Fibroblast of pulmonary artery (primary cell): ENCODE measurements around the gene FHL1.

Experiments
- DNase-seq: peaks from one replicate; pipeline ENCODE4 v3.0.0-alpha.2; 2010; ENCODE audit warnings: low read depth
- H3K4me3 ChIP-seq: replicated peaks from 2 replicates; pipeline ENCODE4 v1.5.1; 2011; ENCODE audit warnings: low read depth, mild to moderate bottlenecking, control low read depth, low read length, moderate library complexity
- CTCF ChIP-seq: IDR thresholded peaks from 2 replicates; pipeline ENCODE4 v1.5.1; 2011; ENCODE audit warnings: mild to moderate bottlenecking, control low read depth, low read length, inconsistent platforms; ENCODE audit errors: missing control alignments

Gene FHL1

GRCh38 chrX:136260776-136261175 lies 113.4 kb downstream of the FHL1 start:
- H3K4me3 ChIP-seq = no peak overlapping the region
- DNase-seq = peak; percentile 66

More at GRCh38 chrX:136260776-136261175, 113.4 kb downstream of the FHL1 start:
- TF ChIP-seq CTCF = no peak
